GM08714 (cell line): ENCODE measurements around the gene REC8.

ENCODE experiments used
- H3K4me3 ChIP-seq: fragments of 200-500 bp; sonication (Bioruptor generic); 2 replicates; pipeline ENCODE4 v1.5.1; 2014; ENCODE audit warnings: mild to moderate bottlenecking, low read length, inconsistent platforms
- ZNF274 ChIP-seq: IDR thresholded peaks from 2 replicates; pipeline ENCODE4 v1.6.1; 2012; ENCODE audit warnings: mild to moderate bottlenecking, low read depth, low read length

REC8 gene

GRCh38 chr14:24145690-24146452 is 26.0 kb upstream of the REC8 start:
- H3K4me3 ChIP-seq: peak overlapping the region; percentile 96
- TF ChIP-seq ZNF274: no peak

GRCh38 chr14:24146453-24146977 is 25.4 kb upstream of the REC8 start, which contains the start of gene PSME2:
TSS of gene PSME2 (minus strand) at chr14:24146610. CDS start at chr14:24146581, 29 bp downstream.
- H3K4me3 ChIP-seq: peak within 1 kb of the TSS; percentile 96
- TF ChIP-seq ZNF274: no peak

- TF ChIP-seq ZNF274: no peak
- peak within 1 kb of the TSS; percentile 96 for H3K4me3 ChIP-seq
Measured at GRCh38 chr14:24146978-24147760, 24.7 kb upstream of the REC8 start, which contains the start of gene RNF31. TSS of gene RNF31 (plus strand) at chr14:24147498. CDS start at chr14:24147699, 201 bp downstream.

GRCh38 chr14:24147761-24148428 is 24.0 kb upstream of the REC8 start:
- no peak for TF ChIP-seq ZNF274
- peak overlapping the region; percentile 92 for H3K4me3 ChIP-seq

- TF ChIP-seq ZNF274: no peak
- H3K4me3 ChIP-seq: no peak overlapping the region
Measured at GRCh38 chr14:24149302-24149969, 22.4 kb upstream of the REC8 start.

- no peak for TF ChIP-seq ZNF274
Measured at GRCh38 chr14:24150061-24150460, 21.8 kb upstream of the REC8 start.

GRCh38 chr14:24150567-24150966 is 21.3 kb upstream of the REC8 start:
- no peak overlapping the region for H3K4me3 ChIP-seq

More at GRCh38 chr14:24150061-24150460, 21.8 kb upstream of the REC8 start:
- no peak overlapping the region for H3K4me3 ChIP-seq

GRCh38 chr14:24150993-24151392 is 20.9 kb upstream of the REC8 start:
- no peak overlapping the region for H3K4me3 ChIP-seq
- no peak for TF ChIP-seq ZNF274

More at GRCh38 chr14:24150567-24150966, 21.3 kb upstream of the REC8 start:
- no peak for TF ChIP-seq ZNF274

- no peak for TF ChIP-seq ZNF274
- H3K4me3 ChIP-seq: no peak overlapping the region
Measured at GRCh38 chr14:24151404-24152080, 20.3 kb upstream of the REC8 start.

GRCh38 chr14:24155100-24155499 is 16.8 kb upstream of the REC8 start:
- no peak overlapping the region for H3K4me3 ChIP-seq
- TF ChIP-seq ZNF274: no peak

GRCh38 chr14:24156840-24157239 is 15.0 kb upstream of the REC8 start:
- H3K4me3 ChIP-seq: no peak overlapping the region
- TF ChIP-seq ZNF274: no peak

GRCh38 chr14:24157331-24157730 is 14.5 kb upstream of the REC8 start:
- H3K4me3 ChIP-seq: no peak overlapping the region
- TF ChIP-seq ZNF274: no peak
